GM18511 (cell line): ENCODE data around the gene AOC1.
A peak's percentile ranks its signal among the peaks of the same experiment; 100 is the strongest.
"Not testable (repeated sequence)": the region's sequence is repeated elsewhere in the genome, so short reads cannot be mapped to it uniquely, and the experiment has no call there.

ENCODE experiments used
- ATAC-seq: cut with Tn5 transposase; IDR thresholded peaks from one replicate; pipeline ENCODE4 v1.9.1; 2021; ENCODE audit warnings: mild to moderate bottlenecking, moderate library complexity; ENCODE audit not compliant: unreplicated experiment

AOC1 gene

DNA sequence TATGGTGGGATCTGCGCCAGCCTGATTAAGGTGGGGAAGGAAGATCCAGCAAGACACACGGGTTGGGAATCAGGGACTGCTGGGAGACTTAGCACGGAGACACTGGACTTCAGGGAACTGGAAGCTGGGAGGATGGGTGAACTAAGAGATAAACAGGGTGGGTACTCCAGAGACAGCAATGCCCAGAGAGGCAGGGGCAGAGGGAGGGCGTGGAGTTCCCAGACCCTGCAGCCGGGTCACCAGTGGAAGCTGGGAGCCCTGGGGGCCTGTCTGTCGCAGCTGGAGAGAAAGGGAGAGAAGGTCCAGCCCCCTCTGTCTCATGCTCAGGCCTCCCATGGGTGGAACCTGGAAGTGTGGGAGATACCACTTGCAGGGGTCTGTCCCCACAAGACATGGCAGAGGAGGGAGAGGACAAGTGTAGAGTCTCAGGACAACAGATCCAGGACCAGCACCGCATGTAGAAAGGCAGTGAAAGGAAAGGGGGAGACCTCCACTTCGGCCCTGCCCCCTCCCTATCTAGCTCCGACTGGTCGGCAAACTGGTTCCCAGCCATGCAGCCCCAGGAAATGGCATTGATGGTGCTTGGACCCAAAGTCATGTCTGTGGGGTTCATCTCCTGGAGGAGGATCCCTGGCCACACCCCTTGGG lies 44.4 kb downstream of the AOC1 start:
- no peak for ATAC-seq

DNA sequence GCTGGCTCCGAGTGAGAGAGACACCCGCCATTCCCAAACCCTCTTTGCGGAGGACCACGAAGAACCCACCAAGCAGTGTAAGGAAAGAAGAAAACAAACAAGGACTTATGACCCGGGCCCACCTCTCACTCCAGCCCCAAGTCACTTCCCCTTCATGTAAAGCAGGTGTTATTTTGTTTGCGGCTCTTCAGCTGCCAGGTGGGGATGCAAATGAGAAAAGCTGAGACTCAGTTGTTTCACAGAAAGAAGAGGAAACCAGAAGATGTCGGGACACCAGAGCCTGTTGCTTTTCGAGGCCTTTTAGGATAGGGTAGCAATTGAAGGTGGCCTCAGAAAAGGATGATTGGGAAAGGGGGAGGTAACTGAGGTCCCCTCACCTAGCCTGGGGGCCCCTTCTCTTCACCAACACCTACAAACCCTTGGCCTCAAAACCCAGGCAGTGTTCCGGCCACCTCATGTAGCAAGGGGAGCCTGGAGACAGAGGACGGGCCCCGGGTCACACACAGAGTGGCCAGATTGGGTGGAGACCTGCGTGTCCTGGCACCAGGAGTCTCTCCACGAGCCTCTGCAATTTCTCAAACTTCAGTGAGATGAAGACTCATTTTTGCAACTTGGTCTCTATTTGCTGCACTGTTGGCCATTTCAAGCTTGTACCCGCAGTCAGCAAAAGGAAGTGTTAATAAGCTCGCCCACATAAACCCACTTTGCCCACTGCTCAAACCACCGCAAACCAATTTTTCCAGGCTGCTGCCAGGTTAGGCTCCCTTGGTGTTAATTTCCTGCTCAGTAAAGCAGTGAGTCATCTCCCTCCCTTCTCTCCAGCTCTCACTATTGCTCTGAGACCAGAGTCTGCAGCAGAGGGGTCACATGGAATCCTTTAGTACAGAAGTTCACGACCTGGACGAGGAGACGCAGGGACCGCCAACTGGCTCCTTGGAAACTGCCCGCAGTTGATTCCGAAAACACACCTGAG lies 45.5 kb downstream of the AOC1 start:
- peak; percentile 69 for ATAC-seq

GRCh38 chr7:150898475-150899011 lies 46.2 kb downstream of the AOC1 start:
- ATAC-seq = peak; percentile 65

DNA sequence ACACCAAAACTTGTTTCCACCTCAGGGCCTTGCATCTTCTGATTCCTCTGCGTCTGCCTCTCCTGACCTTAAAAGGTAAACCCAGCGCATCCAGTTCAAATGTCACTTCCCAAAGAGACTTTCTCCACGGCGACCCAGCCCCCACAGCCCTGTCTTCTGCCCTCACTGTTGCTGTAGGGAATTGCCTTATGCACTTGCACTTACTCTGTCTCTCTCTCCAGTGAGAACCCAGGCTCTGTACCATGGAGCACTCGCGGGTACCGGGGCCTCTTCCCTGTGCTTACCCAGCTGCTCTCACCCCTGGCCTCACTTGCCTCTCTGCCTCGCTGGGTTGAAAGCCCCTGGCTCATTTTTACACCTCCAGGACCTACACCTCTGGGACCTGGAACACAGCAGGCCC lies 48.4 kb downstream of the AOC1 start:
- ATAC-seq = no peak

DNA sequence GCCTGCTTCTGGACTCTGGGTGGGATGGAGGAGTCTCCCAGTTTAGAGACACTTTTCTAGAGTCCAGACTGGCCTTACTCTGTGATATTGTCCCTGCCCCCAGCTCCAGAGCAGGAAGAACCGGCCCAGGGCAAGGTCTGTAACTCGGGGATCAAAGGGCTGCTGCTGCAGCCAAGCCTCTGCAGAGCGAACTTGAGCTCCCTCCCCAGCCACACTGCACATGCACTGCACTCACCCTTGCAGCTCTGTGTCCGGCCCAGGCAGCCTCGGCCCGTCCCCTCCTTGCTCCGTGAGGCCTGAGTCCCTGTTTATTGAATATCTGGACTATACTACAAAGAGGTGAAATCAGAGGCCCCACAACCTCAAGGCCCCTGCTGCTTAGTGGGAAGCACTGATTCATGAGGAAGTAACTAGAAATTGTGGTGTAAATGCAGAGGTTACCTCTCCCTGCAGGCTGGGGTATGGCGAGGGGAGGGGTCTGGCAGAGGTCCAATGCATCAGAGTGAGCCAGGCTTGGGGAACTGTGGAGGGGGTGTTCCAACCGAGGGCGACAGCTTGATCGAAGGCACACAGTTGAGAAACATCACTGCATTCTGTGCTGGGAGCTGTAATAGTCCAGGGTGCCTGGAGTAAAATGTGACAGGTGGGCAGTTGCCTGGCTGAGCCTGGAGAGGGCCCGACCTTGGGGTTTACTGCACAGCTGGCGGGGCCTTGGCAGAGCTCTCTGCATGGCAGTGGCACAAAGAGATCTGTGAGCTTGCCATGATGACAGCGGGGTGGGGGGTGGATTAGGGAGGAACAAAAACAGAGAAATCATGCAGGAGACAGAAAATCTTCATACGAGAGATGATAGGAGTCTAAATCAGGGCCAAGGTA lies 49.1 kb downstream of the AOC1 start:
- ATAC-seq = no peak

DNA sequence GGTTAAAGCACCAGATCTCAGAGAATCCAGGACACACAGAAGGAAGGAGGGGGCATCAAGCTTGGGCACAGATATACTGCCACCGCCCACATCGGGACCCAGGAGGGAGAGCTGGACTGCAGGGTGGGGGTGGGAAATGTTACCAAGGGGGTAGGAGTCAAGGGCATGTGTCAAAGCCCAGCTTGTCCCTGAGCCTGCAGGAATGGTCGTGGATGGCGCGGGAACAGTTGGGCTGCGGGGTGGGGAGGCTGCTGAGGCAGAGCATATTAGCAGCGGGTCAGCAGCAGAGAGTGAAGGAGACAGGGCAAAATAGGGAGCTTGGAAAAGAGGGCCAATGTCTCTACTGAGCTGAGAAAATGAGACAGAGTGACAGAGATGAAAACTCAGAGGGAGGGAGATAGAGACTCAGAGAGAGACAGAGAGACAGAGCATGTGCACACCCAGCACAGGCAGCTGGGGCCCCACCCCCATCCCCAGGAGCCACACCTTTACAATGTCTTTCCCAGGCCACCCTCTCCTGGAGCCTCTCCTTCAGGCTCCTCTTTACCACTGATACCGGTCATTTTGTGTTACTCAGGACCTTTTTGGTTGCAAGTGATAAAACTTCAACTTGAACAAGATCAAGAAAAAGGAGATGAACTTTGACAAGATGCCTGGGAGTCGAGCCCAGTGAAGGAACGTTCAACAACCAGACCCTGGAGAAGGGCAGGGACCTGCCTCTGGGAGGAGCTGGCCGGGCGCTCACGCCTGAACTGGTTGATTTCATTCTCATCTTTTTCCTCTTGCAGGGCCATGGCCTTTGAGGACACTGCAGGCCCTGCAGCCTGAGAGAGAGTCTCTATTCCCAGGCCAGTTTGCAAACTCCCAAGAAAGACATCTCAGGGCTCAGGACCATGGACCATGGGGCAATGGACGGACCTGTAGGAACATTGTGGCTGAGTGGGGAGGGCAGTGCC lies 50.0 kb downstream of the AOC1 start:
- no peak for ATAC-seq

GRCh38 chr7:150903606-150904005 lies 51.3 kb downstream of the AOC1 start:
- ATAC-seq = peak; percentile 69

GRCh38 chr7:150904011-150904909 lies 51.9 kb downstream of the AOC1 start:
- peak; percentile 17 for ATAC-seq

- ATAC-seq = no peak
Measured at GRCh38 chr7:150908173-150908572, 55.9 kb downstream of the AOC1 start.

DNA sequence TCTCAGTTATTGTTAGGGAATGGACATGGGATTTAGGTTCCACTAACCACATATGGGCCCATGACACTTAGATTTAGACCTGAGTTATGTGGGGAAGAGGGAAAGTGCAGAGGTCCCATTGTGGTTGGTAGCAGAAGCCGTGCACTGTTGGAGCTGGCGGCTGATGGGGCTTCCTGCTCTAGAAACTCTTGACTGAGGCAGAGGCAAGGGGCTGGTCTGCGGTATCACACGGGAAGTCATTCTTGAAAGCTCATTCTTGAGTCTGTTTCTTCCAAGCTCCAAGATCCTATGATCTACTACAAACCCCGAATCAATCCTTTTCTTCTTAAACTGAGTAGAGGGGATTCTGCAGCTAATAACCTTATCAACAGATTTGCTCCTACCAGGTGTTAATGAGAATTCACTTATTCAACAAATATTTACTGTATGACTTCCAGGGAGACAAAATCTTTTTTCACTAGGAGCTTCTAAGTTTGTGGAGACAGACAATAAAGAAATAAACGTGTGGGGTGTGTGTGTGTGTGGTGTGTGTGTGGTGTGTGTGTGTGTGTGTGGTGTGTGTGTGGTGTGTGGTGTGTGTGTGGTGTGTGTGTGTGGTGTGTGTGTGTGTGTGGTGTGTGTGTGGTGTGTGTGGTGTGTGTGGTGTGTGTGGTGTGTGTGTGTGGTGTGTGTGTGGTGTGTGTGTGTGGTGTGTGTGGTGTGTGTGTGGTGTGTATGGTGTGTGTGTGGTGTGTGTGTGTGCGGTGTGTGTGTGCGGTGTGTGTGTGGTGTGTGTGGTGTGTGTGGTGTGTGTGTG lies 57.1 kb downstream of the AOC1 start:
- no peak for ATAC-seq

GRCh38 chr7:150910305-150910995 lies 58.1 kb downstream of the AOC1 start:
- not testable (repeated sequence) for ATAC-seq

DNA sequence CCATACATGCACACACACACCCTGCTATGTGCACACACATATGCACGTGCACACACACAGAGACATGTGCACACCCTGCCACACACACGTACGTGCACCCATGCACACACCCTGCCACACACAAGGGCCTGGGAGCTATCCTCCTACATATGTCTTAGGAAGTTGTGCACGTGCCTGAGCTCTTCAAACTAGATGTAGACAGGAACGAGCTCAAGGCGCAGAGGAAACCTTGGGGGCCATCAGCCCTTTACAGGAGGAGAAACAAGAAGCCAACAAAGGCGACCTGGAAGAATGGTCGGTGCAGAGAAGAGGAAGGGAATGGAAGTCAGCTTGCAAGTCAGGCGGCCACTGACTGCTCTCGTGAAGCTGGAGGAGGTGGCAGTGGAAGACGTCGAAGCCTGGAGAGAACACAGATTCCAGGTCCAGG lies 58.7 kb downstream of the AOC1 start:
- ATAC-seq = no peak
